ENCODE measurements around the gene ZNF143.
"Not testable (repeated sequence)": the region's sequence is repeated elsewhere in the genome, so short reads cannot be mapped to it uniquely, and the experiment has no call there.

The ZNF143 gene

GRCh38 chr11:9446230-9446629, 14.6 kb upstream of the ZNF143 start:
- Histone ChIP-seq H3K27me3 (ENCODE audit: insufficient read depth, low read length, poor library complexity, severe bottlenecking) (no peaks in the 10 kb centered on the region), H3K9me2 (replicated peaks; ENCODE audit: low read depth, low read length) (no peaks in the 10 kb centered on the region), H3K9me3 (ENCODE audit: insufficient read depth, low read depth, low read length) (no peaks in the 10 kb centered on the region), H2AFZ (ENCODE audit: low read length) (no peak overlapping the region), H3K4me2 (ENCODE audit: low read depth, low read length, poor library complexity, severe bottlenecking) (no peak overlapping the region), H3K9ac (ENCODE audit: low read depth, low read length, poor library complexity, severe bottlenecking) (no peak overlapping the region), H3K79me2 (ENCODE audit: insufficient read depth, low read length) (no peaks in the 10 kb centered on the region), H4K20me1 (ENCODE audit: insufficient read depth, low read length, poor library complexity, severe bottlenecking) (peaks cover 4% of the 10 kb centered on the region), H3K4me3 (ENCODE audit: low read length, poor library complexity, severe bottlenecking) (no peak overlapping the region), H3K4me1 (ENCODE audit: insufficient read depth, low read length, poor library complexity, severe bottlenecking) (no peaks in the 10 kb centered on the region), H3K36me3 (ENCODE audit: insufficient read depth, low read length) (peaks cover 53% of the 10 kb centered on the region), H3F3A (ENCODE audit: low read depth) (peaks cover 7% of the 10 kb centered on the region; the same call in 1 of the 2 replicates)
- TF ChIP-seq EZH2phosphoT487 (IDR thresholded peaks at IDR 0.05; ENCODE audit: borderline replicate concordance): no peak
- no peak for TF ChIP-seq CTCF (conservative IDR thresholded peaks at IDR 0.05; ENCODE audit: low read length)

- no peaks in the 10 kb centered on the region for H3K79me2 ChIP-seq (ENCODE audit: insufficient read depth, low read length)
- peaks cover 30% of the 10 kb centered on the region for H3K36me3 ChIP-seq (ENCODE audit: insufficient read depth, low read length)
- H3K9me2 ChIP-seq (replicated peaks; ENCODE audit: low read depth, low read length): no peaks in the 10 kb centered on the region
- no peak overlapping the region for H3K4me3 ChIP-seq (ENCODE audit: low read length, poor library complexity, severe bottlenecking)
- H3K4me2 ChIP-seq (ENCODE audit: low read depth, low read length, poor library complexity, severe bottlenecking): no peak overlapping the region
- H3K9ac ChIP-seq (ENCODE audit: low read depth, low read length, poor library complexity, severe bottlenecking): no peak overlapping the region
- no peaks in the 10 kb centered on the region for H3K4me1 ChIP-seq (ENCODE audit: insufficient read depth, low read length, poor library complexity, severe bottlenecking)
- no peak overlapping the region for H2AFZ ChIP-seq (ENCODE audit: low read length)
- no peaks in the 10 kb centered on the region for H3K9me3 ChIP-seq (ENCODE audit: insufficient read depth, low read depth, low read length)
- peaks cover 7% of the 10 kb centered on the region; the same call in 1 of the 2 replicates for H3F3A ChIP-seq (ENCODE audit: low read depth)
- peaks cover 4% of the 10 kb centered on the region for H4K20me1 ChIP-seq (ENCODE audit: insufficient read depth, low read length, poor library complexity, severe bottlenecking)
- no peaks in the 10 kb centered on the region for H3K27me3 ChIP-seq (ENCODE audit: insufficient read depth, low read length, poor library complexity, severe bottlenecking)
- TF ChIP-seq EZH2phosphoT487 (IDR thresholded peaks at IDR 0.05; ENCODE audit: borderline replicate concordance) (no peak), CTCF (conservative IDR thresholded peaks at IDR 0.05; ENCODE audit: low read length) (no peak)
Observed at GRCh38 chr11:9448576-9449352, 12.0 kb upstream of the ZNF143 start.

GRCh38 chr11:9452023-9452422, 8.8 kb upstream of the ZNF143 start:
- H4K20me1 ChIP-seq (ENCODE audit: insufficient read depth, low read length, poor library complexity, severe bottlenecking); H3K9ac ChIP-seq (ENCODE audit: low read depth, low read length, poor library complexity, severe bottlenecking); H2AFZ ChIP-seq (ENCODE audit: low read length); H3K79me2 ChIP-seq (ENCODE audit: insufficient read depth, low read length); H3F3A ChIP-seq (ENCODE audit: low read depth); H3K4me3 ChIP-seq (ENCODE audit: low read length, poor library complexity, severe bottlenecking); H3K9me3 ChIP-seq (ENCODE audit: insufficient read depth, low read depth, low read length); H3K4me1 ChIP-seq (ENCODE audit: insufficient read depth, low read length, poor library complexity, severe bottlenecking); H3K27me3 ChIP-seq (ENCODE audit: insufficient read depth, low read length, poor library complexity, severe bottlenecking); H3K36me3 ChIP-seq (ENCODE audit: insufficient read depth, low read length); H3K4me2 ChIP-seq (ENCODE audit: low read depth, low read length, poor library complexity, severe bottlenecking); H3K9me2 ChIP-seq (replicated peaks; ENCODE audit: low read depth, low read length): not testable (repeated sequence)

- H2AFZ ChIP-seq (ENCODE audit: low read length): no peak overlapping the region
- H3K9ac ChIP-seq (ENCODE audit: low read depth, low read length, poor library complexity, severe bottlenecking): no peak overlapping the region
- H3K4me1 ChIP-seq (ENCODE audit: insufficient read depth, low read length, poor library complexity, severe bottlenecking): peaks cover 7% of the 10 kb centered on the region
- no peaks in the 10 kb centered on the region for H4K20me1 ChIP-seq (ENCODE audit: insufficient read depth, low read length, poor library complexity, severe bottlenecking)
- peaks cover 3% of the 10 kb centered on the region; the same call in 1 of the 2 replicates for H3F3A ChIP-seq (ENCODE audit: low read depth)
- no peak overlapping the region for H3K4me2 ChIP-seq (ENCODE audit: low read depth, low read length, poor library complexity, severe bottlenecking)
- no peak for TF ChIP-seq EZH2phosphoT487 (IDR thresholded peaks at IDR 0.05; ENCODE audit: borderline replicate concordance)
- TF ChIP-seq CTCF (conservative IDR thresholded peaks at IDR 0.05; ENCODE audit: low read length): no peak
- no peaks in the 10 kb centered on the region for H3K9me3 ChIP-seq (ENCODE audit: insufficient read depth, low read depth, low read length)
- H3K9me2 ChIP-seq (replicated peaks; ENCODE audit: low read depth, low read length): no peaks in the 10 kb centered on the region
- no peak overlapping the region for H3K4me3 ChIP-seq (ENCODE audit: low read length, poor library complexity, severe bottlenecking)
- H3K36me3 ChIP-seq (ENCODE audit: insufficient read depth, low read length): no peaks in the 10 kb centered on the region
- peaks cover 5% of the 10 kb centered on the region for H3K27me3 ChIP-seq (ENCODE audit: insufficient read depth, low read length, poor library complexity, severe bottlenecking)
- peaks cover 18% of the 10 kb centered on the region for H3K79me2 ChIP-seq (ENCODE audit: insufficient read depth, low read length)
Observed at GRCh38 chr11:9455722-9456121, 5.1 kb upstream of the ZNF143 start.
